HG03565 (cell line): ENCODE results near the gene DENND4A.

Experiments
- ATAC-seq: cut with Tn5 transposase; IDR thresholded peaks from one replicate; pipeline ENCODE4 v1.9.1; 2021; ENCODE audit warnings: mild to moderate bottlenecking, moderate library complexity; ENCODE audit not compliant: unreplicated experiment

The DENND4A gene

GRCh38 chr15:65792138-65792987 lies at the start of gene DENND4A:
Gene DENND4A, minus strand, starts transcription at chr15:65792293. Its CDS starts 35,843 bp downstream, at chr15:65756450.
- peak; percentile 65 for ATAC-seq

GRCh38 chr15:65841121-65841930 lies 49.2 kb upstream of the DENND4A start:
- ATAC-seq, result no peak

- no peak for ATAC-seq
Observed at GRCh38 chr15:65839985-65840384, 47.9 kb upstream of the DENND4A start.

GRCh38 chr15:65839354-65839901 lies 47.3 kb upstream of the DENND4A start:
- no peak for ATAC-seq

GRCh38 chr15:65837301-65838294 lies 45.5 kb upstream of the DENND4A start:
- ATAC-seq, result no peak

- ATAC-seq, result no peak
Observed at GRCh38 chr15:65836665-65837064, 44.6 kb upstream of the DENND4A start.

- no peak for ATAC-seq
Observed at GRCh38 chr15:65835447-65835846, 43.4 kb upstream of the DENND4A start.

GRCh38 chr15:65834603-65835282 lies 42.6 kb upstream of the DENND4A start:
- ATAC-seq, result no peak

- no peak for ATAC-seq
Observed at GRCh38 chr15:65833501-65834205, 41.6 kb upstream of the DENND4A start.

- ATAC-seq, result no peak
Observed at GRCh38 chr15:65832549-65833364, 40.7 kb upstream of the DENND4A start.

- ATAC-seq, result no peak
Observed at GRCh38 chr15:65829130-65829764, 37.2 kb upstream of the DENND4A start.

- ATAC-seq, result no peak
Observed at GRCh38 chr15:65828585-65828984, 36.5 kb upstream of the DENND4A start.

GRCh38 chr15:65827065-65827464 lies 35.0 kb upstream of the DENND4A start:
- ATAC-seq, result no peak

GRCh38 chr15:65824941-65825544 lies 33.0 kb upstream of the DENND4A start:
- ATAC-seq, result no peak

- ATAC-seq, result no peak
Observed at GRCh38 chr15:65824031-65824743, 32.1 kb upstream of the DENND4A start.

- no peak for ATAC-seq
Observed at GRCh38 chr15:65822316-65822715, 30.2 kb upstream of the DENND4A start.

- ATAC-seq, result no peak
Observed at GRCh38 chr15:65821070-65821469, 29.0 kb upstream of the DENND4A start.
